ENCODE data around the gene PSMC3IP.
"Not testable (repeated sequence)": the region's sequence is repeated elsewhere in the genome, so short reads cannot be mapped to it uniquely, and the experiment has no call there.

The PSMC3IP gene, protein sequence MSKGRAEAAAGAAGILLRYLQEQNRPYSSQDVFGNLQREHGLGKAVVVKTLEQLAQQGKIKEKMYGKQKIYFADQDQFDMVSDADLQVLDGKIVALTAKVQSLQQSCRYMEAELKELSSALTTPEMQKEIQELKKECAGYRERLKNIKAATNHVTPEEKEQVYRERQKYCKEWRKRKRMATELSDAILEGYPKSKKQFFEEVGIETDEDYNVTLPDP

DNA sequence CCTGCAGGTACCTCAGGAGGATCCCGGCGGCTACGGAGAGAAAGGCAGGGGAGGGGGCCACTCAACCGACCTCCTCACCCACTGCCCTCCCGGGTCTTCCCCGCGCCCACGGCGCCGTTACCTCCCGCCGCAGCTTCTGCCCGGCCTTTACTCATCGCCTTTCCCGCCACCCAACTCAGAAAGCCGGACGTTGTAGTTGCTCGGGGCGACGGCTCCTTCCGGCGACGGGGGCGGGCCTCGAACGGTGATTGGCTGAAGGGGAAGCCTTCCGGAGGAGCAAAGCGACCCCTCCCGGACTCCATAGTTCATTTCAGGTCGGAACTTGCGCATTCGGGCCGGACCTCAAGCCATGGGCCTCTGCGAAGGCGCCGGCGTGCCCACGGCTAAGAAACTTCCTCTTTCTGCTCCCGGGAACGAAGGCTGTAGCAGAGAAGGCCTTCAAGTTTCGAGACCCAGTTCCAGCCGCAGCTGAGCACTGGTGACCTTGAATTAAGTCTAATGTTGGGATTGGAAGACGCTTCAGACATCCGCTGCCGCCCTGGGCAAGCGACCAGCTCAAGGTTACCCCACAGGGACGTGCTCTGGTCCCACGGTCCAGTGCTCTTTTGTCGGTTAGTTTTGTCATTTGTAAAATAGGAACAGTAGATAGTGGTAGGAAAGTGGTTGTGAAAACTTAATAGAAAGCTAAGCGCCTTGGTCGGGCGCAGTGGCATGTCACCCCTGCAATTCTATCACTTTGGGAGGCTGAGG, at the start of gene PSMC3IP:
Gene PSMC3IP (minus strand): TSS at position 198 of the 750 bp plus-strand sequence. CDS start 43 bp downstream, at position 155.
- DNase-seq: peak; percentile 92

DNA sequence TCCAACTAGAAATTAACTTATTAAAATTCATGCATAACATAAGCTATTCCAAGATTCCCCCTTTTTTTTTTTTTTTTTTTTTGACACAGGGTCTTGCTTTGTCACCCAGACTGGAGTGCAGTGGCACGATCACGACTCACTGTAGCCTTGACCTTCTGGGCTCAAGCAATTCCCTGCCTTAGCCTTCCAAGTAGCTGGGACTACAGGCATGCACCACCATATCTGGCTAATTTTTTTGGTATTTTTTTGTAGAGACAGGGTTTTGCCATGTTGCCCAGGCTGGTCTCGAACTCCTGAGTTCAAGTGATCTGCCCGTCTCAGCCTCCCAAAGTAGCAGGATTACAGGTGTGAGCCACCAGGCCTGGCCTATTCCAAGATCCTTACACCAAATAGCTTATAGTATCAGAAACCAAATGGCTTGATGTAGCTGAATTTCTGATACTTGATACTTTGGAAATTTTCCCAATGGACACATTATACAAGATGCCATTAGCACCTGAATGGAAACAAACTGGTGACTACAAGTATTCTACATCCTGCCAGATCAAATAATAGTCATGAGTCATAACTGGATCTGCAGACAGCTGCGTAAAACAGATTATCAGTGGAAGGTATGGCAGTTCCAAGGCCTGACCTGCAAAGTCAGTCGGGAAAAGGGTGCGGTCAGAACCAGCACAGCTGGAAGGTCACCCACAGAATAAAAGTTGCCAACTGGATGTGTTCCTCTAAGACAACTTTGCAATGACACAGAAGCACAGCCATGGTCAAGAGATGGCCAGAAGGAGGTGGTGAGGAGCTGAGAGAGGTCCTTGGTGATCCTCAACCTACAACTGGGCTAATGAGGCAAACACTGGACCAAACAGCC, 46.4 kb upstream of the PSMC3IP start:
- no peak for DNase-seq

DNA sequence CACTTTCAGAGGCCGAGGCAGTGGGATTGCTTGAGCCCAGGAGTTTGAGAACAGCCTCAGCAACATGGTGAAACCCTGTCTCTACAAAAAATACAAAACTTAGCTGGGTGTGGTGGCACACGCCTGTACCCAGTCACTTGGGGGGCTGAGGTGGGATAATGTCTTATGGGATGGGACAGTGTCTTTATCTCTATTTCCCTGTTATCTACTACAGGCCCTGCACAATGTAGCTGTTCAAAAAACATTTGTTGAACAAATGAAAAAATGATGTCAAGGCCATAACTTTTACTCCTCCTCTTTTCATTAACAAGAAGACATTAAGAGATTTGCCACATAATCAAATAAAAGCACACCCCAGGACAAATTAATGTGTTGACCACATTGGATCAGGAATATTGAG, 45.7 kb upstream of the PSMC3IP start:
- no peak for DNase-seq

DNA sequence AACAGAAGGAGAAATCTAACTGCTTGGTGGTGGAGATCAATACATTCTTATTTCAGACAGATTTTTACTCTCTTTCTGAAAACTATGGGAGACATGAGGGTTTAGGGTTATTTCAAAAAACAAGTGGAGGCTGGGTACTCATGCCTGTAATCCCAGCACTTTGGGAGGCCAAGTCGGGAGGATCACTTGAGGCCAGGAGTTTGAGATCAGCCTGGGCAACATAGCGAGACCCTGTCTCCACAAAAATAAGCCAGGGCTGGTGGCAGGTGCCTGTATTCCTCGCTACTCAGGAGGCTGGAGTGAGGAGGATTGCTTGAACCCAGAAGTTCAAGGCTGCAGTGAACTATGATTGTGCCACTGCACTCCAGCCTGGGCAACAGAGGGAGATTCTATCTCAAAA, 44.5 kb upstream of the PSMC3IP start:
- DNase-seq: not testable (repeated sequence)

DNA sequence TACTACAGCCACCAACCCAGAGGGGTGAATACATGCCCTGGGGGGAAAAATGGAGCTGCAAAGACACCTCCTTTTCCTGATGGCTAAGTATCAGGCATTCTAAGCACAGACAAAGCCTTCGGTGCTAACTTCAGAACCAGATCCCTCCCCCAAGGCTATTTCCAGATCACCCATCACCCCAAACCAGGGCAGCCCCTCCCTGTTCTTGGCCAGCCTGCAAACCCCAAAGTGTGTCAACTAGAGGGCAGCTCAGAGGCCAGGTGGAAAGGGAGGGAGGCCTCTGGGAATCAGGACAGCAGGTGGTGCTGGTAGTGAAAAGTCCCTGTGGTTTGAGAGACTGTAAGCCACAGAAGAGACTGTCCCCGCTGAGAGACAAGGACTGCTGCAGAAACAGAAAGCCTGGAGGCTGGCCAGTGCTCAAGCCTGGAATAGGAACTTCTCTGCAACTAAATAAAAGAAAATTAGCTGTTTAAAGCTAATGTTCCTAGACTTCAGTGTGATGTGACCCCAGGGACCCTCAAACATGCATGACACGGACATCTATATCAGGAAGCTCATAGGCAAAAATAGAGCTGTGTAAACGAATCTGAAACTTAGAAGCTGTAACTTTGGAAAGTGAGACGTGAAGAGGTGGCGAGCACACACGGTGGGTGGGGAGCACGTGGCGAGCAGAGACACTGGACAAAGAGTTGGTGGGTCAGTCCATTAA, 41.1 kb upstream of the PSMC3IP start:
- no peak for DNase-seq

DNA sequence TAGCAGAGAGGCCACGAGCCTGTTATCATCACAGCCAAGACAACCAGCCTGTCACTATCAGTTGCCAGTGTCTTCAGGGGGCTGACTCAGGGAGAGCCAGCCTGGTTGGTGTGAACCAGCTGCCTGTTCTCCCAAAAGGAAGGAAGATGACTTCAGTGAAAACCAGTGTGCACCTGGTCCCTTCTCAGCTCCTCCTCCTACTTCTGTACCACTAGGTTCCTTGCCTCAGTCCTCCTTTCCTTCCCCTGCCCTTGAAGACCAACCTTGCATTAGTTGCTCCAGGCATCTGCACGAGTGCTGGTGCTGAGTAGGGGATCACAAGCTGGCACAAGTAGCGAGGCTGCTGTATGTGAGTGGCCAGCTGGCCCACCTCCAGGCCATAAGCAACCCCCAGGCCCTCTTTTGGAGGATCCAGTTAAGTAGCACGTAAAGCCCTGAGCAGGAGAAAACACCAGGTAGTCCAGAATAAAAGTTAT, 40.5 kb upstream of the PSMC3IP start:
- no peak for DNase-seq

DNA sequence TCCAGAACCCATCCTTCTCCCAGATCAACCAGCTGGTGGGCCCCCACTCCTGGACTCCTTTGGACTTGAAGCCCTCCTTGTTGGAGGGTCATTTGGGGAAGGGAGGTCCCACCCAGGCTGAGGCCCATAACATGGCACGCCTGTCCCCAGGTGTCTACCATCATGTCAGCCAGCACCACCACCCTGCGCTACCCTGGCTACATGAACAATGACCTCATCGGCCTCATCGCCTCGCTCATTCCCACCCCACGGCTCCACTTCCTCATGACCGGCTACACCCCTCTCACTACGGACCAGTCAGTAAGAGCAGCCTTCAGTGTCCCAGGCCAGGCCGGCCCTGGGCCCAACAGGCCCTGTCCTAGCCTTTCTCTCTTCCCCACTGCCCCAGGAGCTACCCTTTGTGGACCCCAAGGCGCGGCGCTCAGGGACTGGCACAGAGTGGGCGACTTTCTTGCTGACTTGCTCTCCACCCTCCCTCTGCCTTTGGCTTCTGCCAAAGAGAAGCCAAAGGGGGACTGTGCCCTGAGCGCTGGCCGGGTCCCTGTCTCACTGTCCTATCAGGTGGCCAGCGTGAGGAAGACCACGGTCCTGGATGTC, 36.3 kb upstream of the PSMC3IP start:
- DNase-seq: no peak

DNA sequence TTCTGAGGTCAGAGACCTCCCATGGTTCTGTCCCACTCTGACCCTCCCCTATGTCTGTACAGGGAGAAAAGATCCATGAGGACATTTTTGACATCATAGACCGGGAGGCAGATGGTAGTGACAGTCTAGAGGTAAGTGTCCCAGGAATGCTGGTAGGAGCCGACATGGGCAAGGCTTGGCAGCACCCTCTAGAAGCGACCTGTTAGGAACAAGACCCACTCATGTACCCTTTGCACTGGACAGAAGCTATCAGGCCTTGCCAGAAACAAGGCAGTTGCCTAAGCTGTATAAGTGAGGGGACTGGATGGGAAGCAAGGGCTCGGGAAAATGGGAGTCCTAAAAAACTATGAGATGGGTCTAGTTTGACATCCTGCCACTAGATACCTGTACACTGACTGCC, 34.5 kb upstream of the PSMC3IP start:
- DNase-seq: no peak

DNA sequence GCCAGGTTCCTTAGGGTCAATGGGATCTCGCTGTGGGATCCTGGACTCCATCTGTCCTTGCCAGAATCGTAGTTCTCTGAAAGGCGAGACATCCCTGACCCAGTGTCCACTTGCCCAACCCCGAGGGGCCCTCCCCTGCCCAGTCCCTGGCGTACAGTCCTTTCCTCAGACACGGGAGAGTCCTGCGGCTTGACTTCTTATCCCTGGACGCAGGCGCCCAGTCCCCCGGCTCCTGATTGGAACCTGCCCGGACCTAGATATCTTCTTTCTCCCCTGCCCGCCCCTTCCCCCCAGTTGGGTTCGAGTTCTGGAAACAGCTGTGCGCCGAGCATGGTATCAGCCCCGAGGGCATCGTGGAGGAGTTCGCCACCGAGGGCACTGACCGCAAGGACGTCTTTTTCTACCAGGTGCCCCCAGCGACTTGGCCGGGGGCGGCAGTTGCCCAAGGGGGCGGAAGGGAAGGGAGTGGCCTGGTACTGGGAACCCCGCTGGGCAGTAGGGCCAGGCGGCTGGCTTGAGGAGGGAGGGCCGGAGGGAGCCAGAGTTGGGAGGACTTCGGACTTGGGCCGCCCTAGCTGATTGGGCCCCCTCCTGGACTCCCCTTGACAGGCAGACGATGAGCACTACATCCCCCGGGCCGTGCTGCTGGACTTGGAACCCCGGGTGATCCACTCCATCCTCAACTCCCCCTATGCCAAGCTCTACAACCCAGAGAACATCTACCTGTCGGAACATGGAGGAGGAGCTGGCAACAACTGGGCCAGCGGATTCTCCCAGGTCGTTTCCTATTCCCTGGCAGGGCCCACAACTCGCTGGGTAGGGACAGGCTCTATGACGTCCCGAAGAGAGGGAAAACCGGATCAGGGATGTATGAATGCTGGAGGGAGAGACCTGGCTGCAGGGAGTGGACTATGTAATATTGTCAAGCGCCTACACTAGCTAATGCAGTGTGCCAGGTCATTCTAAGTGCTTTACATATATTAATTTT, 32.6 kb upstream of the PSMC3IP start:
- peak; percentile 6 for DNase-seq

DNA sequence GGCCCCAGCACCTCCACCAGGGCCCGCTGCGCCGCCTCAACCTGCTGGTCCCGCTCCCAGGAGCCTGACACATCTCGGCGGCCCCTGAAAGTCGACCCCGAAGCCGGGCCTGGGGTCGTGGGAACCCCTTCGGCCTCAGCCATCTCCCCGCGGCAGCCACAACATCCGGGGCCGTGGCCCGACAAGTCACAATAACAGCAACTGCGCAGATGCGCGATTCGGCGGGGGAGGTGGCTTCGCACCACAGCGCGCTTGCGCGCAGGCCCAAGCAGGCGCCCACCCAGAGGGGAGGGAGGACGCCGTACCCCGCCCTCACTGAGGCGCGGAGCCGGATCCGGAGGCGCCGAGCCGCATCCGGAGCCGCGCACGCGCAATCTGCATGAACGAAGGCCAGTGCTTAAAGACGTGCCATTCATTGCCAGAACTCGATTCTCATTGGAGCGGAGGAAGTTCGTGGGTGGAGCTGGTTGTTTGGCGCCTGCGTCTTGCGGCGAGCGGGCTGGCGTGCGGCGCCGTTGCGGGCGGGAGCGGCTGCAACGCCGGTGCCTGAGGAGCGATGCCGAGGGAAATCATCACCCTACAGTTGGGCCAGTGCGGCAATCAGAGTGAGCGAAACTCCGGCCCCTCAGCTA, 31.8 kb upstream of the PSMC3IP start, which contains the start of the genes RETREG3 and TUBG1:
Gene RETREG3 (minus strand): TSS at position 193 of the 632 bp plus-strand sequence. CDS start 50 bp downstream, at position 143.
Gene TUBG1 (plus strand): TSS at position 502 of the 632 bp plus-strand sequence. CDS start 55 bp downstream, at position 557.
- DNase-seq: peak; percentile 99

DNA sequence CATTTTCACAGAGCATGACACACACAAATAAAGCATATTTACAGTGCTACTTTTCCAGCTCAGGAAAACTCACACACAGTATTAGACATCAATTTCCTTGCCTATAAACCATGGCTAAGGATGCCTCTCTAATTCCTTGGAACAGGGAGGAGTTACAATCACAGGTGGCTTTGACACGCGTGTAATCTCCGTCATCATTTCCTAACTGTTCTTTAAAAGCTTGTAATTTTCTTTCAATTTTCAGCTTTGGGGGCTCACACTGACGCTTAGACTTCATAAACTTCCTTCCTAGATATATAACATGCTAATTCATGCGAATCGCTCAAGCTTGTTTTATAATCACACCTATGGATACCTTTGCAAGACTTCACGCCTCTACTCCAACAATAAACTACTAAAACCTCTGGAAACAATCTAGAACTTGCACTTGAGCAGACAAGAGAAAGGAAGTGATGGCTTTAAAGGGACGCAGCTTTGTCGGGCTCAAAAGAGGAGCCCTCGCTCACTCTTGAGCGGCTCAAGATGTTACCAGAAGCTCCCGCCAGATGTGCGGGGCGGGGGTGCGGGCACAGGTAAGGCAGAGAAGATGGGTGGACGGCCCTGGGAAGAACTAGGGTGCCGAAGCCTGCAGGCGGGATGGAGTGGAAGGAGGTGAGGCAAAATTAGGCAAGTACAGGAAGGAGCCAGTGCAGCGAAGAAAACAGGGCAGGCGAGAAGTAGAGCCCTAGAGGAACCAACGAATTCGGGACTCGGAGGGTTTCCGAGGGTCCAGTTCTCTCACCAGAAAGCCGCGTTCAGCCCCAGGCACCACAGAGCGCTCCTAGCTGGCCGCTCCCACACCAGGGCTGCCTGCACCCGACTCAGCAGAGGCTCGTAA, 31.0 kb upstream of the PSMC3IP start:
- DNase-seq: peak; percentile 10

DNA sequence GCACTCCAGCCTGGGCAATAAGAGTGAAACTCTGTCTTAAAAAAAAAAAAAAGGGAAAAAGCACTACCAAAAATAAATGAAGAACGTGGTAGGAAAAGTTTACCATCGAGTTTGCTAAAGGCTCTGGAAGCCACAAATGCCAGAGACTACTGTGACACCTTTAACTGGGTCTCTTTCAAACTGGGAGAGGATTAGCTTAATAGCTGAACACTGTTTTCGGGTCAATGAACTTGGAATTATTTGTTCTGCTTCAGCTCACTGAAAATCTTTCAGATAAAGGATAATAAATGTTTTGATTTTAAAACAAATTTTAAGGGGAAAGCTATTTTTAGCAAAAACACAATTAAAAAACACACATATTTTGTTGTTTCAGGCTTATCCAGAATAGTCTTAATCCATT, 30.2 kb upstream of the PSMC3IP start:
- no peak for DNase-seq

DNA sequence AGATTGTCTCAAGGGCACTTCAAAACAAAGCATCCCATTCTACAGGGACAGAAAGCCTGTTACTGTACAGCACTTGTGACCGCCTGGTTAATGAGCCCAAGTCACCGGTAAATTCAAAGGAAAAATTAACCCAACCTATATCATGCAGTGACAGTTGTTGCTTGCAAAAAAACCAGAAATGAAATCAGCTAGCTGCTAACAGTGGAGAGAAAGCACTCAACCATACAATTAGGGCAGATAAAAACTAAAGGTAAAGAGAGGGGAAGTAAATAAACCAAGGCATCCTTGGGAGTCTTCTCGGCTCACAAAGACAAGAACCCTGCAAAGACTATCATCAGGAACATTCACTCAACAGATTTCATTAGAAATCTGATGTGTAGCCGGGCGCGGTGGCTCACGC, 25.8 kb upstream of the PSMC3IP start:
- DNase-seq: no peak

DNA sequence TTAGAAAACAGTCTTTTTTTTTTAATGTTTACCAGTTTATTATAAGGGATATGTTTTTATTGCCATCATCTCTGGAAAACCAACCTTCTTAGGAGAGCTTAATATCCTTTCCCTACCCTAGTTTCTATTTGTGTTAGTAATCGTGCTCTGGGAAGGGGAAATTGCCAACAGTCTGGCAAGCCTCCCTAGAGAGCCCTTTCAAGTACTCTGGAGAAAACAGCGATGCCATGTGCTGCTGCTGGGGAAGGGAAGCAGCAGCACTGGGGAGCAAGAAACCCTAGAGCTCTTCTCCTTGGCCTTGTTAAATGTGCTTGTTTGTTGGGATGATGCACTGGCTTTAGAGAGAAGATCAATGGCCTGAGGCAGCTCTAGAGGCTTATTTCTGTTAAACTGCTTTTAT, 21.4 kb upstream of the PSMC3IP start:
- DNase-seq: no peak

DNA sequence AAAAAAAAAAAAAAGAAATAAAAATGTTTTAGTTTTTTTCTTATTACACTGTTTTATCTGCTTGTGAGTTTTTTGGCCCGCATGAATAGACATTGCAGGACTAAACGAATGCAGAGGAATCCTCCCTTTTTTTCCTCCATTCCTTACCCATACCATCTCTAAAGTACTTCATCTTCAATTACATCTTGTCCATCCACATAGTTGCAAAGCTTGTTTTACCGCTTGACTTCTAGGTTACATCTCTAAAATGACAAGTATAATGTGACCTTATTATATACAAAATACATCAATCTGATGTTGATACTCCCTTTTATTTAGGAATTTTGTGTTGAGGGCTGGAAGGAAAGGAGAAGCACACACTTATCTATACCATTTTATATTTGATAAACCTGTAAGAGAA, 18.9 kb upstream of the PSMC3IP start:
- DNase-seq: no peak

DNA sequence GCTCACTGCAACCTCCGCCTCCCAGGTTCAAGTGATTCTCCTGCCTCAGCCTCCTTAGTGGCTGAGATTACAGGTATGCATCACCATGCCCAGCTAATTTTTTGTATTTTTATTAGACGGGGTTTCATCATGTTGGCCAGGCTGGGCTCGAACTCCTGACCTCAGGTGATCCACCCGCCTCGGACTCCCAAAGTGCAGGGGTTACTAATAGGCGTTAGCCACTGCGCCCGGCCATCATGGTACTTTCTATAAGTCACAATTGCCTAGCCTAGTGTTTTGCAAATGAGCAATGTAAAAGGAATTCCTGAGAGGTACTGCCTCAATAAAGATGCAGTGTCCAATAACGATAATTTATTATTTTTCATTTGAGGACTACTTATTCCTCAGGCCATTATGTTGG, 13.9 kb upstream of the PSMC3IP start:
- DNase-seq: no peak

DNA sequence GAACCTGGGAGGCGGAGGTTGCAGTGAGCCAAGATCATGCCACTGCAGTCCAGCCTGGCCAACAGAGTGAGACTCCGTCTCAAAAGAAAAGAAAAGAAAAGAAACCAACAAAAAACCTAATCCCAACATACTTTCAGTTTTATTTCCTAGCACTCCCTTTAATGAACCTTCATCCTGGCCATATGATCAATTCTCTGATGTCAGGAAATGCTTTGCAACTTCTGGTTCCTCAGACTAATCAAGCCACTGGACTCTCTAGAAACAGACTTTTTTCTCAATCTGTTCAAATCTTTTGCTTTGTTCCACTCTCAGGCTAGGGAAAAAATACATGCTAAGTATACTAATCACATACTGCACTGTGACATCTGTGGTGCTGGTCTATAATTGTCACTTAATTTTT, 13.4 kb upstream of the PSMC3IP start:
- no peak for DNase-seq

DNA sequence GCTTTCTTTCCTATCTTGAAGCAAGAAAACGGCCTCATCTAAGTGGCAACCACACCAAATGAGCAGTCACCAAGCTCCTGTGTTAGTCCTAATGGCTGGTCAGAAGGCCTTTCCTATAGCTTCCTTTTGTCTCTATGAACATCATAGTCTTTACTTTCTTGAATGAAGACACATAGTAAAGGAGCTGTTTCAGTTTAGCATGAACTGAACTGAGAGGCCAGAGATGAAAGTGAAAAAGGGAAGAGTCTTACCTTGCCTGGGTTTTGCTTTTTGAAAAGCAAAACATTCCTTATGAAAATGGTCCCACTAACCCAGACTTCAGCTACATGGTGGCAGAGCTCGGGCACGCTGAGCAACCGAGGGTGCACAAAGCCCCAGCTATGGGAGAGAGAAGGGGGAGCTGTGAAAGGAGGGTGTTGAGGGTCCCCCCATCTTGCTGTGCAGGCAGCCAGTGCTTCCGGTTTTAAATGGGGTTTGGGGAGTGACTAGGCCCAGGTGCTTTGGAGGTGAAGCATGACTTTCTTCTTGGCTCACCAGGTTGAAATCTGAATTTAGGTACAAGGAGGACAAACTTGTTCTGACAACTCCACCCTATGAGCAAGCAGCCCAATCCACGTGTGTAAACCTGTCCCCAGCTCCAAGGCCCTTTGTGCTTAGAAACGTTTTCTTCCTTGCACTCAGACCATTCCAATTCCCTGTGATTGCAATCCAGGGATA, 9.1 kb upstream of the PSMC3IP start:
- no peak for DNase-seq

DNA sequence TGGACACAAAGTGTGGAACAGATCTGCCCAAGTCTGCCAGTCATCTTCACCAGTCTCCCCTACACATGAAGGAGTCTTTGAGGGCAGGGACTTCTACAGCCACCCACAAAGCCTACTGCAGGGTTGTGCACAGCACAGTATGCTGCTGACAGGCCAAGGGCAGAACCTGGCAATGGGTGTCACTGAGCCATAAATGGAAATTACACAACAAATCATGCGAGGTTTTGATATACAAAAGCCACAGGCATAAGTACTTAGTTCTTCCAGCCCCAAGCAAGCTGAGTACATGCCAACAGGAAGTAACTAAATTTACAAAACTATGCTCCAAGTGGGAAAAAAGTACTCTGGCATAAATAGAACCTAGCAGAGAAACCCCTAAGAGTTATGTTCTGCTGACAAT, 7.8 kb upstream of the PSMC3IP start:
- no peak for DNase-seq

All from CD4-positive, alpha-beta T cell treated with Interleukin-21 for 1 hour (primary cell).